HEK293 (cell line): ENCODE results near the gene ECSIT.

ENCODE experiments used
- FEZF1 ChIP-seq: fragments of 450-650 bp; formaldehyde crosslinking; IDR thresholded peaks from 2 replicates; pipeline ENCODE4 v1.5.1; 2016; ENCODE audit warnings: missing biosample characterization, missing genetic modification characterization
- GLI4 ChIP-seq: fragments of 450-650 bp; formaldehyde crosslinking; IDR thresholded peaks from 2 replicates; pipeline ENCODE4 v1.5.1; 2016; ENCODE audit warnings: missing biosample characterization, missing genetic modification characterization
- OVOL3 ChIP-seq: fragments of 450-650 bp; formaldehyde crosslinking; IDR thresholded peaks from 2 replicates; pipeline ENCODE4 v1.5.1; 2016; ENCODE audit warnings: missing biosample characterization, missing genetic modification characterization
- WT1 ChIP-seq: fragments of 450-650 bp; formaldehyde crosslinking; IDR thresholded peaks from 2 replicates; pipeline ENCODE4 v1.5.1; 2016; ENCODE audit warnings: missing biosample characterization, missing genetic modification characterization
- YY1 ChIP-seq: fragments of 450-650 bp; formaldehyde crosslinking; IDR thresholded peaks from 2 replicates; pipeline ENCODE4 v1.5.1; 2018; ENCODE audit warnings: missing biosample characterization, missing genetic modification characterization
- ZBTB48 ChIP-seq: fragments of 450-650 bp; formaldehyde crosslinking; IDR thresholded peaks from 2 replicates; pipeline ENCODE4 v1.5.1; 2016; ENCODE audit warnings: missing biosample characterization, missing genetic modification characterization
- ZBTB8A ChIP-seq: fragments of 450-650 bp; formaldehyde crosslinking; IDR thresholded peaks from 2 replicates; pipeline ENCODE4 v1.5.1; 2016; ENCODE audit warnings: missing biosample characterization, missing genetic modification characterization
- ZFP37 ChIP-seq: fragments of 450-650 bp; formaldehyde crosslinking; IDR thresholded peaks from 2 replicates; pipeline ENCODE4 v1.5.1; 2016; ENCODE audit warnings: missing biosample characterization, missing genetic modification characterization
- ZNF138 ChIP-seq: fragments of 450-650 bp; formaldehyde crosslinking; IDR thresholded peaks from 2 replicates; pipeline ENCODE4 v1.5.1; 2016; ENCODE audit warnings: missing biosample characterization, missing genetic modification characterization, borderline replicate concordance
- ZNF140 ChIP-seq: fragments of 450-650 bp; formaldehyde crosslinking; IDR thresholded peaks from 2 replicates; pipeline ENCODE4 v1.5.1; 2016; ENCODE audit warnings: missing biosample characterization, missing genetic modification characterization
- ZNF157 ChIP-seq: fragments of 450-650 bp; formaldehyde crosslinking; IDR thresholded peaks from 2 replicates; pipeline ENCODE4 v1.5.1; 2016; ENCODE audit warnings: missing biosample characterization, missing genetic modification characterization
- ZNF184 ChIP-seq: fragments of 450-650 bp; IDR thresholded peaks from 2 replicates; pipeline ENCODE4 v1.5.1; 2018; ENCODE audit warnings: missing biosample characterization, mild to moderate bottlenecking, missing genetic modification characterization
- ZNF366 ChIP-seq: fragments of 450-650 bp; formaldehyde crosslinking; conservative IDR thresholded peaks from 2 replicates; pipeline ENCODE4 v1.5.1; 2016; ENCODE audit warnings: missing biosample characterization, missing genetic modification characterization
- ZNF423 ChIP-seq: fragments of 450-650 bp; formaldehyde crosslinking; IDR thresholded peaks from 2 replicates; pipeline ENCODE4 v1.5.1; 2016; ENCODE audit warnings: missing biosample characterization, missing genetic modification characterization
- ZNF521 ChIP-seq: fragments of 450-650 bp; formaldehyde crosslinking; IDR thresholded peaks from 2 replicates; pipeline ENCODE4 v1.5.1; 2017; ENCODE audit warnings: missing biosample characterization, mild to moderate bottlenecking, missing genetic modification characterization
- ZNF555 ChIP-seq: fragments of 450-650 bp; formaldehyde crosslinking; conservative IDR thresholded peaks from 2 replicates; pipeline ENCODE4 v1.5.1; 2017; ENCODE audit warnings: missing biosample characterization, mild to moderate bottlenecking, missing genetic modification characterization, inconsistent platforms
- ZNF621 ChIP-seq: fragments of 450-650 bp; formaldehyde crosslinking; IDR thresholded peaks from 2 replicates; pipeline ENCODE4 v1.5.1; 2017; ENCODE audit warnings: missing biosample characterization, missing genetic modification characterization
- ZNF654 ChIP-seq: fragments of 450-650 bp; formaldehyde crosslinking; IDR thresholded peaks from 2 replicates; pipeline ENCODE4 v1.5.1; 2016; ENCODE audit warnings: low read depth, missing biosample characterization, missing genetic modification characterization
- ZNF747 ChIP-seq: fragments of 450-650 bp; formaldehyde crosslinking; IDR thresholded peaks from 2 replicates; pipeline ENCODE4 v1.5.1; 2016; ENCODE audit warnings: missing biosample characterization, missing genetic modification characterization
- ZNF777 ChIP-seq: fragments of 450-650 bp; formaldehyde crosslinking; IDR thresholded peaks from 2 replicates; pipeline ENCODE4 v1.5.1; 2017; ENCODE audit warnings: missing biosample characterization, missing genetic modification characterization, borderline replicate concordance
- TF ChIP-seq, protein P1 (sequence below): fragments of 450-650 bp; formaldehyde crosslinking; IDR thresholded peaks from 2 replicates; pipeline ENCODE4 v1.5.1; 2016; ENCODE audit warnings: missing biosample characterization, missing genetic modification characterization
- TF ChIP-seq, protein P2 (sequence below): fragments of 450-650 bp; formaldehyde crosslinking; IDR thresholded peaks from 2 replicates; pipeline ENCODE4 v1.5.1; 2016; ENCODE audit warnings: missing biosample characterization, missing genetic modification characterization
- TF ChIP-seq, protein P3 (sequence below): sonication (generic); formaldehyde crosslinking; IDR thresholded peaks from 2 replicates; pipeline ENCODE4 v1.8.1; 2022; ENCODE audit warnings: mild to moderate bottlenecking, moderate library complexity, missing genetic modification reagents
- TF ChIP-seq, protein P4 (sequence below): fragments of 450-650 bp; formaldehyde crosslinking; IDR thresholded peaks from 2 replicates; pipeline ENCODE4 v1.5.1; 2017; ENCODE audit warnings: missing biosample characterization, missing genetic modification characterization
- TF ChIP-seq, protein P5 (sequence below): fragments of 450-650 bp; formaldehyde crosslinking; IDR thresholded peaks from 2 replicates; pipeline ENCODE4 v1.5.1; 2017; ENCODE audit warnings: missing biosample characterization, missing genetic modification characterization
- TF ChIP-seq, protein P6 (sequence below): fragments of 450-650 bp; formaldehyde crosslinking; IDR thresholded peaks from 2 replicates; pipeline ENCODE4 v1.5.1; 2017; ENCODE audit warnings: missing biosample characterization, missing genetic modification characterization
- TF ChIP-seq, protein P7 (sequence below): fragments of 450-650 bp; formaldehyde crosslinking; IDR thresholded peaks from 2 replicates; pipeline ENCODE4 v1.5.1; 2016; ENCODE audit warnings: missing biosample characterization, missing genetic modification characterization
- TF ChIP-seq, protein P8 (sequence below): fragments of 450-650 bp; formaldehyde crosslinking; IDR thresholded peaks from 2 replicates; pipeline ENCODE4 v1.5.1; 2017; ENCODE audit warnings: missing biosample characterization, missing genetic modification characterization

Gene ECSIT

DNA sequence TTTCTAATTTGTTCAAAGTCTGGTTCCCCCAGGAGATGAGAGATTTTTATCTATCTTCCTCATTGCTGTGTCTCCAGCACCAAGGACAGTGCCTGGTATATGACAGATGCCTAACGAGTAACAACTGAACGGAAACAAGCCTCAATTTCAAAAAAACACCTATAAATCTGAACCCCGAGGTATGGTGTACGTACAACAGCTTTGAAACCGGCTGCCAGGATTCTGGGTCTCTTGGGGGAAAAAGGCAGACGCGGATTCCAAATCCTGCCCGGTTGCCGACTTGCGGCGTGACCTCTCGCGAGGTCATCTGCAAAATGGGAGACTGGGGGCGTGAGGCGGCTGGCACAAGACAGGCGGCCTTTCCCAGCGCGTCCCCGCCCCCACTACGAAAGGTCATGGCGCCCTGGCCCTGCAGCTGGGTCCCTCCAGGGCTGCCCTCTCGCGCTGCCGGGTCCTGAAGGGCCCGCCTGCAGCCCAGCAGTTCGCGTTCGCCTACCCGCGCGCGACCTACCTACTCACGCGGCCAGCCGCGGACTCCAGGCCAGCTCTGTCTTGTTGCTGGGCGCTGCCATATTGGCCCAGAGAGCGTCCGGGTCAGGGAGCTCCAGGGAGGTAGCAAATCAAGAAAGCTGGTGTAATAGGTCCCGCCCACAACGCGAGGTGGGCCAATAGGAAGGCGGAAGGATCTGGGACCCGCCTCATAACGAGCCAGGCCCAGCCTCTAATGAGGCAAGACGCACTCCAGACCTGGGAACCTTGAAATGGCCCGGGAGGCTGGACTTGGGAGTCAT lies at the start of gene ECSIT (continued):
- TF ChIP-seq ZBTB8A (tag by site-specific recombination): no peak; the same call in 1 of the 2 replicates
- TF ChIP-seq ZNF654: no peak
- no peak for TF ChIP-seq ZNF184
- no peak for TF ChIP-seq ZNF157 (tag by site-specific recombination)
- TF ChIP-seq, protein P1, sequence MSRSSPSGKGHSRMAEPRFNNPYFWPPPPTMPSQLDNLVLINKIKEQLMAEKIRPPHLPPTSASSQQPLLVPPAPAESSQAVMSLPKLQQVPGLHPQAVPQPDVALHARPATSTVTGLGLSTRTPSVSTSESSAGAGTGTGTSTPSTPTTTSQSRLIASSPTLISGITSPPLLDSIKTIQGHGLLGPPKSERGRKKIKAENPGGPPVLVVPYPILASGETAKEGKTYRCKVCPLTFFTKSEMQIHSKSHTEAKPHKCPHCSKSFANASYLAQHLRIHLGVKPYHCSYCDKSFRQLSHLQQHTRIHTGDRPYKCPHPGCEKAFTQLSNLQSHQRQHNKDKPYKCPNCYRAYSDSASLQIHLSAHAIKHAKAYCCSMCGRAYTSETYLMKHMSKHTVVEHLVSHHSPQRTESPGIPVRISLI (tag by site-specific recombination): no peak
- no peak for TF ChIP-seq ZNF366 (tag by site-specific recombination)
- TF ChIP-seq ZBTB48 (tag by site-specific recombination): no peak
- TF ChIP-seq, protein P2, sequence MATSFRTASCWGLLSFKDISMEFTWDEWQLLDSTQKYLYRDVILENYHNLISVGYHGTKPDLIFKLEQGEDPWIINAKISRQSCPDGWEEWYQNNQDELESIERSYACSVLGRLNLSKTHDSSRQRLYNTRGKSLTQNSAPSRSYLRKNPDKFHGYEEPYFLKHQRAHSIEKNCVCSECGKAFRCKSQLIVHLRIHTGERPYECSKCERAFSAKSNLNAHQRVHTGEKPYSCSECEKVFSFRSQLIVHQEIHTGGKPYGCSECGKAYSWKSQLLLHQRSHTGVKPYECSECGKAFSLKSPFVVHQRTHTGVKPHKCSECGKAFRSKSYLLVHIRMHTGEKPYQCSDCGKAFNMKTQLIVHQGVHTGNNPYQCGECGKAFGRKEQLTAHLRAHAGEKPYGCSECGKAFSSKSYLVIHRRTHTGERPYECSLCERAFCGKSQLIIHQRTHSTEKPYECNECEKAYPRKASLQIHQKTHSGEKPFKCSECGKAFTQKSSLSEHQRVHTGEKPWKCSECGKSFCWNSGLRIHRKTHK: no peak
- TF ChIP-seq YY1 (tag by site-specific recombination): peak; percentile 98
- TF ChIP-seq, protein P3, sequence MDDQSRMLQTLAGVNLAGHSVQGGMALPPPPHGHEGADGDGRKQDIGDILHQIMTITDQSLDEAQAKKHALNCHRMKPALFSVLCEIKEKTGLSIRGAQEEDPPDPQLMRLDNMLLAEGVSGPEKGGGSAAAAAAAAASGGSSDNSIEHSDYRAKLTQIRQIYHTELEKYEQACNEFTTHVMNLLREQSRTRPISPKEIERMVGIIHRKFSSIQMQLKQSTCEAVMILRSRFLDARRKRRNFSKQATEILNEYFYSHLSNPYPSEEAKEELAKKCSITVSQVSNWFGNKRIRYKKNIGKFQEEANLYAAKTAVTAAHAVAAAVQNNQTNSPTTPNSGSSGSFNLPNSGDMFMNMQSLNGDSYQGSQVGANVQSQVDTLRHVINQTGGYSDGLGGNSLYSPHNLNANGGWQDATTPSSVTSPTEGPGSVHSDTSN: no peak; the same call in 1 of the 2 replicates
- no peak for TF ChIP-seq ZNF140 (tag by site-specific recombination)
- no peak for TF ChIP-seq FEZF1 (tag by site-specific recombination)
- no peak for TF ChIP-seq ZNF777 (tag by site-specific recombination)
- TF ChIP-seq ZNF555 (tag by site-specific recombination): no peak
- TF ChIP-seq ZFP37 (tag by site-specific recombination): no peak
- no peak for TF ChIP-seq ZNF521 (tag by site-specific recombination)
- no peak for TF ChIP-seq OVOL3
- TF ChIP-seq, protein P4, sequence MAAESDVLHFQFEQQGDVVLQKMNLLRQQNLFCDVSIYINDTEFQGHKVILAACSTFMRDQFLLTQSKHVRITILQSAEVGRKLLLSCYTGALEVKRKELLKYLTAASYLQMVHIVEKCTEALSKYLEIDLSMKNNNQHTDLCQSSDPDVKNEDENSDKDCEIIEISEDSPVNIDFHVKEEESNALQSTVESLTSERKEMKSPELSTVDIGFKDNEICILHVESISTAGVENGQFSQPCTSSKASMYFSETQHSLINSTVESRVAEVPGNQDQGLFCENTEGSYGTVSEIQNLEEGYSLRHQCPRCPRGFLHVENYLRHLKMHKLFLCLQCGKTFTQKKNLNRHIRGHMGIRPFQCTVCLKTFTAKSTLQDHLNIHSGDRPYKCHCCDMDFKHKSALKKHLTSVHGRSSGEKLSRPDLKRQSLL (tag by site-specific recombination): no peak
- TF ChIP-seq, protein P5, sequence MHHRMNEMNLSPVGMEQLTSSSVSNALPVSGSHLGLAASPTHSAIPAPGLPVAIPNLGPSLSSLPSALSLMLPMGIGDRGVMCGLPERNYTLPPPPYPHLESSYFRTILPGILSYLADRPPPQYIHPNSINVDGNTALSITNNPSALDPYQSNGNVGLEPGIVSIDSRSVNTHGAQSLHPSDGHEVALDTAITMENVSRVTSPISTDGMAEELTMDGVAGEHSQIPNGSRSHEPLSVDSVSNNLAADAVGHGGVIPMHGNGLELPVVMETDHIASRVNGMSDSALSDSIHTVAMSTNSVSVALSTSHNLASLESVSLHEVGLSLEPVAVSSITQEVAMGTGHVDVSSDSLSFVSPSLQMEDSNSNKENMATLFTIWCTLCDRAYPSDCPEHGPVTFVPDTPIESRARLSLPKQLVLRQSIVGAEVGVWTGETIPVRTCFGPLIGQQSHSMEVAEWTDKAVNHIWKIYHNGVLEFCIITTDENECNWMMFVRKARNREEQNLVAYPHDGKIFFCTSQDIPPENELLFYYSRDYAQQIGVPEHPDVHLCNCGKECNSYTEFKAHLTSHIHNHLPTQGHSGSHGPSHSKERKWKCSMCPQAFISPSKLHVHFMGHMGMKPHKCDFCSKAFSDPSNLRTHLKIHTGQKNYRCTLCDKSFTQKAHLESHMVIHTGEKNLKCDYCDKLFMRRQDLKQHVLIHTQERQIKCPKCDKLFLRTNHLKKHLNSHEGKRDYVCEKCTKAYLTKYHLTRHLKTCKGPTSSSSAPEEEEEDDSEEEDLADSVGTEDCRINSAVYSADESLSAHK (tag by site-specific recombination): no peak; the same call in 1 of the 2 replicates
- TF ChIP-seq, protein P6, sequence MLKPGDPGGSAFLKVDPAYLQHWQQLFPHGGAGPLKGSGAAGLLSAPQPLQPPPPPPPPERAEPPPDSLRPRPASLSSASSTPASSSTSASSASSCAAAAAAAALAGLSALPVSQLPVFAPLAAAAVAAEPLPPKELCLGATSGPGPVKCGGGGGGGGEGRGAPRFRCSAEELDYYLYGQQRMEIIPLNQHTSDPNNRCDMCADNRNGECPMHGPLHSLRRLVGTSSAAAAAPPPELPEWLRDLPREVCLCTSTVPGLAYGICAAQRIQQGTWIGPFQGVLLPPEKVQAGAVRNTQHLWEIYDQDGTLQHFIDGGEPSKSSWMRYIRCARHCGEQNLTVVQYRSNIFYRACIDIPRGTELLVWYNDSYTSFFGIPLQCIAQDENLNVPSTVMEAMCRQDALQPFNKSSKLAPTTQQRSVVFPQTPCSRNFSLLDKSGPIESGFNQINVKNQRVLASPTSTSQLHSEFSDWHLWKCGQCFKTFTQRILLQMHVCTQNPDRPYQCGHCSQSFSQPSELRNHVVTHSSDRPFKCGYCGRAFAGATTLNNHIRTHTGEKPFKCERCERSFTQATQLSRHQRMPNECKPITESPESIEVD (tag by site-specific recombination): no peak
- TF ChIP-seq, protein P7, sequence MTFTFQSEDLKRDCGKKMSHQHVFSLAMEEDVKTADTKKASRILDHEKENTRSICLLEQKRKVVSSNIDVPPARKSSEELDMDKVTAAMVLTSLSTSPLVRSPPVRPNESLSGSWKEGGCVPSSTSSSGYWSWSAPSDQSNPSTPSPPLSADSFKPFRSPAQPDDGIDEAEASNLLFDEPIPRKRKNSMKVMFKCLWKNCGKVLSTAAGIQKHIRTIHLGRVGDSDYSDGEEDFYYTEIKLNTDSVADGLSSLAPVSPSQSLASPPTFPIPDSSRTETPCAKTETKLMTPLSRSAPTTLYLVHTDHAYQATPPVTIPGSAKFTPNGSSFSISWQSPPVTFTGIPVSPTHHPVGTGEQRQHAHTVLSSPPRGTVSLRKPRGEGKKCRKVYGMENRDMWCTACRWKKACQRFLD: no peak
- TF ChIP-seq GLI4 (tag by site-specific recombination): no peak
- TF ChIP-seq ZNF423 (tag by site-specific recombination): no peak
- TF ChIP-seq ZNF138 (tag by site-specific recombination): no peak
- no peak for TF ChIP-seq ZNF747 (tag by site-specific recombination)
- no peak for TF ChIP-seq WT1 (tag by site-specific recombination)
- TF ChIP-seq ZNF621 (tag by site-specific recombination): no peak
- TF ChIP-seq, protein P8, sequence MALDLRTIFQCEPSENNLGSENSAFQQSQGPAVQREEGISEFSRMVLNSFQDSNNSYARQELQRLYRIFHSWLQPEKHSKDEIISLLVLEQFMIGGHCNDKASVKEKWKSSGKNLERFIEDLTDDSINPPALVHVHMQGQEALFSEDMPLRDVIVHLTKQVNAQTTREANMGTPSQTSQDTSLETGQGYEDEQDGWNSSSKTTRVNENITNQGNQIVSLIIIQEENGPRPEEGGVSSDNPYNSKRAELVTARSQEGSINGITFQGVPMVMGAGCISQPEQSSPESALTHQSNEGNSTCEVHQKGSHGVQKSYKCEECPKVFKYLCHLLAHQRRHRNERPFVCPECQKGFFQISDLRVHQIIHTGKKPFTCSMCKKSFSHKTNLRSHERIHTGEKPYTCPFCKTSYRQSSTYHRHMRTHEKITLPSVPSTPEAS (tag by site-specific recombination): no peak
